ENCODE data around the gene CCDC81. TPM values are rescaled to one million over a fixed set of nuclear protein-coding genes. Genes with fewer than 3 reads are reported as not detected.

Gene CCDC81
- total and polyA plus RNA-seq, 7 experiments from 2014 or later = 0.12 to 1.2 (median 0.83) TPM; not detected in 1

DNA sequence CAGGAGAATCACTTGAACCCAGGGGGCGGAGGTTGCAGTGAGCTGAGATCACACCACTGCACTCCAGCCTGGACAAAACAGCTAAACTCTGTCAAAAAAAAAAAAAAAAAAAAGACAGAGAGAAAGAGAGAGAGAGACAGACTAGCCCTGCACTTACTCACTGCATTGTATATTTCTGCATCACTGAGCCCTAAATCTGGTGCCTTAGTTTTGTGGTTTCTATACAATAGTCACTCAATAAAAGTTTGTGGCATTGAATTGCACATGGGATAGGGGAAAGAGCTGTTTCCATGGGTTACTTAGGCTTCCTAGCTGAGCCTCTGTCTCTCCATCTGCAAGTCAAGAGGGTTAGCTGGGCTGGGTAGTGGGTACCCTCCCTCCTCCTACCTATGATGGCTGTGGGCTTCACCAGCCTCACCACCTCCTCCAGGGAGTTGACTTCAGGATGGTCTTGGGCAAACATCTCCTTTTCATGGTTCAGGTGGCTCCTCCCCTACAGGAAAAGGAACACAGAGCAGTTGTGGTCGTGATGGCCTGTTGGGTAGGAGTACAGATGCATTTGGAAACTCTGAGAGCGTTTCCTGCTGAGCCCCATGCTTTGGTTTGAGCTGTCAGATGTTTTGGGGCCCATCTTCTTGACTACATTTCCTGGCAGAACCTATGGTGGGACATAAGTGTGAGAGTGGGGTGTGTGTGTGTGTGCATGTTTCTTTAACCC is 73.2 kb downstream of the CCDC81 start:
- Mint-ChIP-seq H3K4me3 (peak overlapping the region in 1 of 10 donors; percentile 43), H3K9me3 (no peaks in the 10 kb centered on the region), H3K27ac (peak overlapping the region in 1 of 9 donors; percentile 74), H3K36me3 (peaks cover 0 to 20% (median 8%) of the 10 kb centered on the region in 5 donors), H3K4me1 (peaks cover 0 to 16% (median 0%) of the 10 kb centered on the region in 7 donors), H3K27me3 (no peaks in the 10 kb centered on the region)
- DNase-seq = peak in 1 of 9 donors; percentile 46
- ATAC-seq = no peak
- intact Hi-C loops (cut with micrococcal nuclease) = loop anchor here in 1 of 2 donors (1.0 kb wide), 1 partner anchor 145 kb away; no protein-coding TSS in a partner anchor
- Histone ChIP-seq H3K4me3 (ENCODE audit: low read length) (no peak overlapping the region), H3K9me3 (ENCODE audit: control insufficient read depth in 2 of 3, low read length in 3 of 3) (no peaks in the 10 kb centered on the region), H3K36me3 (ENCODE audit: control insufficient read depth in 2 of 3, insufficient read depth in 3 of 3, low read length in 3 of 3) (no peaks in the 10 kb centered on the region), H3K27me3 (ENCODE audit: control insufficient read depth in 2 of 2, insufficient read depth in 2 of 2, low read length in 2 of 2) (no peaks in the 10 kb centered on the region), H3K4me1 (ENCODE audit: control insufficient read depth in 2 of 2, insufficient read depth in 2 of 2, low read length in 2 of 2) (peaks cover 0 to 2% of the 10 kb centered on the region in 2 donors), H3K27ac (ENCODE audit: low read depth, low read length) (no peak overlapping the region)
- CTCF ChIA-PET = interaction anchor here (0.6 kb wide), 1 partner anchor 372 kb away, joined by 3 read pairs; no protein-coding TSS in a partner anchor
- POLR2A ChIA-PET = no interaction called here

- DNase-seq = no peak
- Mint-ChIP-seq H3K27ac (no peak overlapping the region), H3K36me3 (peaks cover 0 to 10% (median 4%) of the 10 kb centered on the region in 5 donors), H3K4me3 (no peak overlapping the region), H3K4me1 (peaks cover 0 to 22% (median 0%) of the 10 kb centered on the region in 7 donors), H3K9me3 (no peaks in the 10 kb centered on the region), H3K27me3 (no peaks in the 10 kb centered on the region)
- peaks cover 0 to 2% of the 10 kb centered on the region in 2 donors for H3K4me1 ChIP-seq (ENCODE audit: control insufficient read depth in 2 of 2, insufficient read depth in 2 of 2, low read length in 2 of 2)
- H3K9me3 ChIP-seq (ENCODE audit: control insufficient read depth in 2 of 3, low read length in 3 of 3) = no peaks in the 10 kb centered on the region
- ChIA-PET POLR2A (no interaction called here), CTCF (no interaction called here)
- H3K36me3 ChIP-seq (ENCODE audit: control insufficient read depth in 2 of 3, insufficient read depth in 3 of 3, low read length in 3 of 3) = no peaks in the 10 kb centered on the region
- no peak for ATAC-seq
- no peak overlapping the region for H3K27ac ChIP-seq (ENCODE audit: low read depth, low read length)
- intact Hi-C loops (cut with micrococcal nuclease) = loop anchor here in 1 of 2 donors (10.0 kb wide), 1 partner anchor 505 kb away; no protein-coding TSS in a partner anchor
- H3K27me3 ChIP-seq (ENCODE audit: control insufficient read depth in 2 of 2, insufficient read depth in 2 of 2, low read length in 2 of 2) = no peaks in the 10 kb centered on the region
- no peak overlapping the region for H3K4me3 ChIP-seq (ENCODE audit: low read length)
Observed at GRCh38 chr11:86449993-86450629, 75.4 kb downstream of the CCDC81 start.

DNA sequence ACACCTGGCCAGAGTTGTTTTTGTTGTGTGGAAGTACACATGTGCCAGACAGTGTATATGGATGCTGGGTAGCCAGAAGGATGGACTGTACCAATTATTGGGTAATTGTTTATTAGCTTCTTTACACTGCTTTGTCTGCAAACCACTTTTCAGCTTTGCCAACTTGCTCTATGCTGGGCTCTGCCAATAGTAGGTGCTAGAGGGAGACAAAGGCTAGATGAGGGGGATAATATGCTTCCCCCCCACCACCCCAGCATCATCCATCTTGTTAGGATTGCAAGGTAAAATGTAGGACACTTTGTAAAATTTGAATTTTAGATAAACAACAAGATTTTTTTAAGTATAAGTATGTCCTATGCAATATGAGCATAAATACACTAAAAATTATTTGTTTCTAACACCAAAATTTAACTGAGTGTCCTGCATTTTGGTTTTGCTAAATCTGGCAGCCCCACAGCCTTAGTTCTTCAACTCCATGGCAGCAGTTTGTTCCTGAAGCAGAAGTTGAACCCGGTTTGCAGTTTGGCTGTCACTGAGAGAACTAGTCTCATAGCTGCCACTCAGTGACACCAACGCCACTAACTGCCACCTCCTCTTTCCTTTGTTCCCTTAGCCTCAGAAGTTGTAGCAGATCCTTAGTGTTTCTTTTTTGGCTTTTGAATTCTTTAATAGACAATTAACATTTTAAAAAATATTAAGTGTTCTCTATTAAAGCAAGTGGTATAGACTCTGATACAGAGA is 78.8 kb downstream of the CCDC81 start:
- intact Hi-C loops (cut with micrococcal nuclease) = loop anchor here in 1 of 2 donors (10.0 kb wide), 1 partner anchor 509 kb away; no protein-coding TSS in a partner anchor
- H3K27me3 ChIP-seq (ENCODE audit: control insufficient read depth in 2 of 2, insufficient read depth in 2 of 2, low read length in 2 of 2) = no peaks in the 10 kb centered on the region
- Mint-ChIP-seq H3K4me3 (peak overlapping the region in 1 of 10 donors; percentile 3), H3K4me1 (peaks cover 0 to 17% (median 4%) of the 10 kb centered on the region in 7 donors), H3K27me3 (no peaks in the 10 kb centered on the region), H3K27ac (no peak overlapping the region), H3K9me3 (no peaks in the 10 kb centered on the region), H3K36me3 (peaks cover 0 to 2% (median 0%) of the 10 kb centered on the region in 5 donors)
- DNase-seq (no peak), ATAC-seq (no peak)
- ChIA-PET POLR2A (no interaction called here), CTCF (interaction anchor here (0.8 to 1.6 kb wide), 2 partner anchors 12 to 154 kb away, joined by 3 to 4 read pairs; no protein-coding TSS in a partner anchor)
- H3K27ac ChIP-seq (ENCODE audit: low read depth, low read length) = no peak overlapping the region
- no peaks in the 10 kb centered on the region for H3K4me1 ChIP-seq (ENCODE audit: control insufficient read depth in 2 of 2, insufficient read depth in 2 of 2, low read length in 2 of 2)
- no peaks in the 10 kb centered on the region for H3K36me3 ChIP-seq (ENCODE audit: control insufficient read depth in 2 of 3, insufficient read depth in 3 of 3, low read length in 3 of 3)
- H3K9me3 ChIP-seq (ENCODE audit: control insufficient read depth in 2 of 3, low read length in 3 of 3) = no peaks in the 10 kb centered on the region
- H3K4me3 ChIP-seq (ENCODE audit: low read length) = no peak overlapping the region

- no peaks in the 10 kb centered on the region for H3K36me3 Mint-ChIP-seq
- H3K9me3 Mint-ChIP-seq = no peaks in the 10 kb centered on the region
- Histone ChIP-seq H3K4me1 (ENCODE audit: control insufficient read depth in 2 of 2, insufficient read depth in 2 of 2, low read length in 2 of 2) (no peaks in the 10 kb centered on the region), H3K36me3 (ENCODE audit: control insufficient read depth in 2 of 3, insufficient read depth in 3 of 3, low read length in 3 of 3) (no peaks in the 10 kb centered on the region), H3K27me3 (ENCODE audit: control insufficient read depth in 2 of 2, insufficient read depth in 2 of 2, low read length in 2 of 2) (no peaks in the 10 kb centered on the region), H3K9me3 (ENCODE audit: control insufficient read depth in 2 of 3, low read length in 3 of 3) (no peaks in the 10 kb centered on the region), H3K4me3 (ENCODE audit: low read length) (no peak overlapping the region), H3K27ac (ENCODE audit: low read depth, low read length) (no peak overlapping the region)
- no peaks in the 10 kb centered on the region for H3K27me3 Mint-ChIP-seq
- POLR2A ChIA-PET = no interaction called here
- DNase-seq (peak; percentile 12 to 76 (median 44)), ATAC-seq (peak; percentile 74)
- no peak overlapping the region for H3K4me3 Mint-ChIP-seq
- intact Hi-C loops (cut with micrococcal nuclease) = loop anchor here (1.0 to 10.0 kb wide), 8 partner anchors 152 to 861 kb away; partner anchors contain the start of gene CCDC83 (in 2 of the 2)
- H3K4me1 Mint-ChIP-seq = peaks cover 0 to 31% (median 4%) of the 10 kb centered on the region in 7 donors
- no peak overlapping the region for H3K27ac Mint-ChIP-seq
- CTCF ChIA-PET = interaction anchor here (0.5 to 1.1 kb wide), 5 partner anchors 12 to 540 kb away, joined by 3 read pairs; no protein-coding TSS in a partner anchor
Observed at GRCh38 chr11:86456075-86456939, 81.6 kb downstream of the CCDC81 start.

- Mint-ChIP-seq H3K27me3 (no peaks in the 10 kb centered on the region), H3K4me1 (peaks cover 0 to 32% (median 4%) of the 10 kb centered on the region in 7 donors), H3K4me3 (no peak overlapping the region), H3K36me3 (no peaks in the 10 kb centered on the region), H3K27ac (no peak overlapping the region), H3K9me3 (no peaks in the 10 kb centered on the region)
- ChIA-PET CTCF (no interaction called here), POLR2A (no interaction called here)
- H3K27ac ChIP-seq (ENCODE audit: low read depth, low read length) = no peak overlapping the region
- H3K27me3 ChIP-seq (ENCODE audit: control insufficient read depth in 2 of 2, insufficient read depth in 2 of 2, low read length in 2 of 2) = no peaks in the 10 kb centered on the region
- H3K4me3 ChIP-seq (ENCODE audit: low read length) = no peak overlapping the region
- no peaks in the 10 kb centered on the region for H3K36me3 ChIP-seq (ENCODE audit: control insufficient read depth in 2 of 3, insufficient read depth in 3 of 3, low read length in 3 of 3)
- no peaks in the 10 kb centered on the region for H3K4me1 ChIP-seq (ENCODE audit: control insufficient read depth in 2 of 2, insufficient read depth in 2 of 2, low read length in 2 of 2)
- no peak for DNase-seq
- intact Hi-C loops (cut with micrococcal nuclease) = loop anchor here in 1 of 2 donors (10.0 kb wide), 1 partner anchor 514 kb away; no protein-coding TSS in a partner anchor
- no peak for ATAC-seq
- no peaks in the 10 kb centered on the region for H3K9me3 ChIP-seq (ENCODE audit: control insufficient read depth in 2 of 3, low read length in 3 of 3)
Observed at GRCh38 chr11:86458294-86459001, 83.8 kb downstream of the CCDC81 start.

Measured in naive thymus-derived CD4-positive, alpha-beta T cell (primary cell).